SK-N-MC (cell line): ENCODE measurements around the gene SLC9A3.

Experiments used
- EZH2 ChIP-seq: fragments of 200-600 bp; sonication (generic); IDR thresholded peaks from one replicate; pipeline ENCODE4 v1.6.1; 2017; ENCODE audit warnings: antibody characterized with exemption
- POLR2AphosphoS5 ChIP-seq: IDR thresholded peaks from 2 replicates; pipeline ENCODE4 v1.6.1; 2012; ENCODE audit warnings: mild to moderate bottlenecking, low read depth, low read length, borderline replicate concordance

DNA sequence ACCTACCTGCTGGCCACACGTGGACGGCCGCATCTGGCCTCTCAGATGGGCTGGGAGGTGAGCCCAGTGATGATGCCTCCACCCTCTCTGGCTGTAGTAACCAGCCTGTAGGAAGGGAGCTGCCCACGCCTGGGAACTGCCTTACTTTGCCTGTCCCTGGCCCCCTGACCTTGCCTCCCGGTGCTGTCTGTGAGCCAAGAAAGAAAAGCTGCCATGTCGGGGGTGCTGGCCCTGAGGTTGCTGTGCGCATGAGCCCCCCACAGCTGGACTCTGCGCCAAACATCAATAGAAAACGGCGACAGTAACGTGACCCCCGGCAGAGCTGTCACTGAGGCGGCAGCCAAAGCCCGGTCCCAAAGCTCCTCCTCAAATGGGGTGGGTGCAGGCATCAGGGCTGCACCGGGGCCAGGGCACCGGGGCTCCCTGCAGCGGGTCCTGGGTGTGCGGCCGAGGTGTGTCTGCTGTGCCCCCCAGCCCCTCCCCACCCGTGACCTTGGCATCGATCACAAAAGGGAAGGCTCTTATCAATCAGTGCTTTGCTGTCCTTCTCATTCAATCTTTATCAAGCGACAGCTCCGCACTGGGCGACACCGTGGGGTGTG lies 15.3 kb upstream of the SLC9A3 start:
- TF ChIP-seq POLR2AphosphoS5 = no peak
- no peak for TF ChIP-seq EZH2
